ENCODE results near the gene ACTL9.

GRCh38 chr19:8684001-8684902 is 14.3 kb downstream of the ACTL9 start:
- TF ChIP-seq CTCF (IDR thresholded peaks at IDR 0.05): no peak
- no peak for TF ChIP-seq POLR2A (IDR thresholded peaks at IDR 0.05)
